ENCODE results near the gene CDC73. TPM values are rescaled to one million over a fixed set of nuclear protein-coding genes. Genes with fewer than 3 reads are reported as not detected.
"Not testable (repeated sequence)": the region's sequence is repeated elsewhere in the genome, so short reads cannot be mapped to it uniquely, and the experiment has no call there.

Gene CDC73
- total RNA-seq, 1 donor from 2014 or later = 49.2 TPM

- H3K27ac ChIP-seq = no peak overlapping the region
- H3K4me1 Mint-ChIP-seq = peaks cover 29% of the 10 kb centered on the region
- H3K4me3 ChIP-seq = no peak overlapping the region
Measured at GRCh38 chr1:193185211-193185610, 63.4 kb downstream of the CDC73 start.

GRCh38 chr1:193185901-193186731, 64.3 kb downstream of the CDC73 start, which contains the start of gene B3GALT2:
Gene B3GALT2 (minus strand): TSS chr1:193186613. CDS start chr1:193181562, 5,051 bp downstream.
- no peaks in the 10 kb centered on the region for H3K9me3 ChIP-seq (ENCODE audit: low read depth)
- no peaks in the 10 kb centered on the region for H3F3A ChIP-seq (ENCODE audit: low read depth)
- TF ChIP-seq EZH2phosphoT487 (IDR thresholded peaks at IDR 0.05) (no peak), CTCF (IDR thresholded peaks at IDR 0.05) (no peak), EZH2 (IDR thresholded peaks at IDR 0.05) (no peak)
- peaks cover 80% of the 10 kb centered on the region for H3K79me2 ChIP-seq (ENCODE audit: low read depth)
- H3K27ac Mint-ChIP-seq = peak within 1 kb of the TSS; percentile 70
- no peaks in the 10 kb centered on the region for H3K36me3 ChIP-seq
- peak within 1 kb of the TSS; percentile 8 for H3K27ac ChIP-seq
- H4K20me1 ChIP-seq (ENCODE audit: low read depth) = peaks cover 18% of the 10 kb centered on the region
- peak; percentile 5 for DNase-seq (ENCODE audit: low spot score)
- no peak within 1 kb of the TSS for H3K9ac ChIP-seq
- peak within 1 kb of the TSS; percentile 76 for H3K4me3 Mint-ChIP-seq
- H3K4me3 ChIP-seq = no peak within 1 kb of the TSS
- H3K4me1 ChIP-seq = peaks cover 15% of the 10 kb centered on the region
- H3K27me3 Mint-ChIP-seq (ENCODE audit: insufficient read depth, low read depth) = no peaks in the 10 kb centered on the region
- peaks cover 3% of the 10 kb centered on the region for H3K36me3 Mint-ChIP-seq
- H2AFZ ChIP-seq (replicated peaks) = no peak within 1 kb of the TSS
- H3K4me2 ChIP-seq = peak within 1 kb of the TSS; percentile 10
- H3K9me3 Mint-ChIP-seq = no peaks in the 10 kb centered on the region
- no peaks in the 10 kb centered on the region for H3K27me3 ChIP-seq
- peaks cover 29% of the 10 kb centered on the region for H3K4me1 Mint-ChIP-seq

More at GRCh38 chr1:193185211-193185610, 63.4 kb downstream of the CDC73 start:
- no peaks in the 10 kb centered on the region for H3K27me3 Mint-ChIP-seq (ENCODE audit: insufficient read depth, low read depth)
- H3K27me3 ChIP-seq = no peaks in the 10 kb centered on the region
- H3K4me2 ChIP-seq = no peak overlapping the region
- peak overlapping the region; percentile 76 for H3K4me3 Mint-ChIP-seq
- TF ChIP-seq CTCF (IDR thresholded peaks at IDR 0.05) (no peak), EZH2phosphoT487 (IDR thresholded peaks at IDR 0.05) (no peak), EZH2 (IDR thresholded peaks at IDR 0.05) (no peak)
- H4K20me1 ChIP-seq (ENCODE audit: low read depth) = peaks cover 25% of the 10 kb centered on the region
- H2AFZ ChIP-seq (replicated peaks) = no peak overlapping the region
- no peaks in the 10 kb centered on the region for H3K9me3 Mint-ChIP-seq
- no peaks in the 10 kb centered on the region for H3K36me3 Mint-ChIP-seq
- no peaks in the 10 kb centered on the region for H3F3A ChIP-seq (ENCODE audit: low read depth)
- no peaks in the 10 kb centered on the region for H3K9me3 ChIP-seq (ENCODE audit: low read depth)
- DNase-seq (ENCODE audit: low spot score) = no peak
- H3K9ac ChIP-seq = no peak overlapping the region
- H3K4me1 ChIP-seq = peaks cover 15% of the 10 kb centered on the region
- H3K79me2 ChIP-seq (ENCODE audit: low read depth) = peaks cover 70% of the 10 kb centered on the region
- no peaks in the 10 kb centered on the region for H3K36me3 ChIP-seq
- H3K27ac Mint-ChIP-seq = no peak overlapping the region

- Histone ChIP-seq H3K9me3 (ENCODE audit: low read depth) (no peaks in the 10 kb centered on the region), H3K4me3 (no peak overlapping the region), H2AFZ (replicated peaks) (no peak overlapping the region), H3K79me2 (ENCODE audit: low read depth) (peaks cover 90% of the 10 kb centered on the region), H3F3A (ENCODE audit: low read depth) (no peaks in the 10 kb centered on the region), H3K4me1 (peaks cover 15% of the 10 kb centered on the region), H3K9ac (no peak overlapping the region), H3K36me3 (no peaks in the 10 kb centered on the region), H3K27ac (no peak overlapping the region), H3K4me2 (no peak overlapping the region), H3K27me3 (no peaks in the 10 kb centered on the region), H4K20me1 (ENCODE audit: low read depth) (peaks cover 18% of the 10 kb centered on the region)
- H3K27ac Mint-ChIP-seq = no peak overlapping the region
- H3K36me3 Mint-ChIP-seq = peaks cover 7% of the 10 kb centered on the region
- peaks cover 29% of the 10 kb centered on the region for H3K4me1 Mint-ChIP-seq
- no peak overlapping the region for H3K4me3 Mint-ChIP-seq
- TF ChIP-seq CTCF (IDR thresholded peaks at IDR 0.05) (no peak), EZH2phosphoT487 (IDR thresholded peaks at IDR 0.05) (no peak), EZH2 (IDR thresholded peaks at IDR 0.05) (no peak)
- peaks cover 2% of the 10 kb centered on the region for H3K9me3 Mint-ChIP-seq
- H3K27me3 Mint-ChIP-seq (ENCODE audit: insufficient read depth, low read depth) = no peaks in the 10 kb centered on the region
- no peak for DNase-seq (ENCODE audit: low spot score)
Measured at GRCh38 chr1:193187114-193187513, 65.3 kb downstream of the CDC73 start.

GRCh38 chr1:193188915-193189314, 67.1 kb downstream of the CDC73 start:
- Histone ChIP-seq H4K20me1 (ENCODE audit: low read depth) (peaks cover 13% of the 10 kb centered on the region), H3K79me2 (ENCODE audit: low read depth) (peaks cover 96% of the 10 kb centered on the region), H3K4me1 (peaks cover 15% of the 10 kb centered on the region)
- H3K27ac ChIP-seq; H3K9ac ChIP-seq; H3F3A ChIP-seq (ENCODE audit: low read depth); H3K9me3 ChIP-seq (ENCODE audit: low read depth); DNase-seq (ENCODE audit: low spot score); H3K27me3 Mint-ChIP-seq (ENCODE audit: insufficient read depth, low read depth); H3K4me3 Mint-ChIP-seq; H3K4me3 ChIP-seq; H2AFZ ChIP-seq (replicated peaks); H3K36me3 ChIP-seq; H3K27me3 ChIP-seq; H3K27ac Mint-ChIP-seq; H3K4me2 ChIP-seq: not testable (repeated sequence)
- peaks cover 29% of the 10 kb centered on the region for H3K4me1 Mint-ChIP-seq
- peaks cover 15% of the 10 kb centered on the region for H3K9me3 Mint-ChIP-seq
- peaks cover 20% of the 10 kb centered on the region for H3K36me3 Mint-ChIP-seq
